Suprapubic skin (tissue), 4 donors: ENCODE data around the gene JMJD1C. TPM values are rescaled to one million over a fixed set of nuclear protein-coding genes. Genes with fewer than 3 reads are reported as not detected.

Experiments
- DNase-seq, 2 donors: peaks; one replicate each; pipeline ENCODE4 v3.0.0-alpha.2; 2019; ENCODE audit warnings: low spot score in 2 of 2
- H3K27ac ChIP-seq: fragments of 200-600 bp; sonication (generic); one replicate; pipeline ENCODE4 v1.5.1; 2019
- H3K27me3 ChIP-seq: fragments of 200-600 bp; sonication (generic); one replicate; pipeline ENCODE4 v1.5.1; 2019
- H3K36me3 ChIP-seq: fragments of 200-600 bp; sonication (generic); one replicate; pipeline ENCODE4 v1.5.1; 2019
- H3K4me1 ChIP-seq: fragments of 200-600 bp; sonication (generic); one replicate; pipeline ENCODE4 v1.5.1; 2019
- H3K4me3 ChIP-seq: fragments of 200-600 bp; sonication (generic); one replicate; pipeline ENCODE4 v1.5.1; 2019; ENCODE audit warnings: mild to moderate bottlenecking
- H3K9me3 ChIP-seq: fragments of 200-600 bp; sonication (generic); one replicate; pipeline ENCODE4 v1.5.1; 2019
- CTCF ChIP-seq, 2 donors: fragments of 200-600 bp in 1 of 2; fragments of 450-650 bp in 1 of 2; sonication (generic) in 1 of 2; IDR thresholded peaks; one replicate each; pipeline ENCODE4 v1.5.1; 2016 to 2019; ENCODE audit warnings: antibody characterized with exemption in 2 of 2, mild to moderate bottlenecking in 1 of 2, moderate library complexity in 1 of 2
- EP300 ChIP-seq: sonication (generic); formaldehyde crosslinking; IDR thresholded peaks from one replicate; pipeline ENCODE4 v1.6.1; 2017; ENCODE audit warnings: antibody characterized with exemption
- POLR2A ChIP-seq, 2 donors: fragments of 450-650 bp; IDR thresholded peaks; one replicate each; pipeline ENCODE4 v1.6.1; 2017; ENCODE audit warnings: antibody characterized with exemption in 2 of 2, mild to moderate bottlenecking in 2 of 2, moderate library complexity in 2 of 2
- POLR2AphosphoS5 ChIP-seq, 3 donors: sonication (generic); formaldehyde crosslinking; IDR thresholded peaks; one replicate each; pipeline ENCODE4 v1.6.1; 2017; ENCODE audit warnings: antibody characterized with exemption in 3 of 3
- WGBS: methylation state at CpG from one replicate; pipeline ENCODE4 v1.1.5; 2018; 5-methylcytosine and 5-hydroxymethylcytosine counted together
- total RNA-seq, 4 donors: library from RNA; depleted of rRNA; stranded (reverse); fragments of >200 nt; gene quantifications; one replicate each; pipeline ENCODE4 v1.1.0, GENCODE V29; 2016

Gene JMJD1C
- total RNA-seq, 4 donors from 2014 or later: 78.6 to 127 (median 97.5) TPM

GRCh38 chr10:63129888-63130287 lies 335.9 kb downstream of the JMJD1C start:
- H3K9me3 ChIP-seq: no peaks in the 10 kb centered on the region
- H3K36me3 ChIP-seq: no peaks in the 10 kb centered on the region
- H3K4me3 ChIP-seq: no peak overlapping the region
- H3K27me3 ChIP-seq: no peaks in the 10 kb centered on the region
- DNase-seq: no peak
- no peak overlapping the region for H3K27ac ChIP-seq
- 83% methylated on average over 6 of the region's 6 CpGs for WGBS
- peaks cover 15% of the 10 kb centered on the region for H3K4me1 ChIP-seq
- TF ChIP-seq CTCF (IDR thresholded peaks at IDR 0.05): no peak
- TF ChIP-seq EP300: no peak
- TF ChIP-seq POLR2AphosphoS5 (IDR thresholded peaks at IDR 0.05): no peak
- TF ChIP-seq POLR2A (IDR thresholded peaks at IDR 0.05): no peak

GRCh38 chr10:63128443-63128842 lies 337.3 kb downstream of the JMJD1C start:
- 49% methylated on average over 4 of the region's 4 CpGs for WGBS
- Histone ChIP-seq H3K9me3 (no peaks in the 10 kb centered on the region), H3K4me1 (peaks cover 4% of the 10 kb centered on the region), H3K36me3 (no peaks in the 10 kb centered on the region), H3K27ac (no peak overlapping the region), H3K27me3 (no peaks in the 10 kb centered on the region), H3K4me3 (no peak overlapping the region)
- TF ChIP-seq POLR2AphosphoS5 (IDR thresholded peaks at IDR 0.05): no peak
- TF ChIP-seq CTCF (IDR thresholded peaks at IDR 0.05): no peak
- no peak for TF ChIP-seq EP300
- TF ChIP-seq POLR2A (IDR thresholded peaks at IDR 0.05): no peak
- DNase-seq: no peak

GRCh38 chr10:63125459-63125858 lies 340.3 kb downstream of the JMJD1C start:
- no peaks in the 10 kb centered on the region for H3K27me3 ChIP-seq
- DNase-seq: no peak
- no peak overlapping the region for H3K27ac ChIP-seq
- no peaks in the 10 kb centered on the region for H3K4me1 ChIP-seq
- 74% methylated on average over 2 of the region's 2 CpGs for WGBS
- H3K9me3 ChIP-seq: no peaks in the 10 kb centered on the region
- TF ChIP-seq EP300 (no peak), POLR2AphosphoS5 (IDR thresholded peaks at IDR 0.05) (no peak), POLR2A (IDR thresholded peaks at IDR 0.05) (no peak), CTCF (IDR thresholded peaks at IDR 0.05) (no peak)
- H3K4me3 ChIP-seq: no peak overlapping the region
- no peaks in the 10 kb centered on the region for H3K36me3 ChIP-seq

GRCh38 chr10:63123727-63124362 lies 341.9 kb downstream of the JMJD1C start:
- Histone ChIP-seq H3K9me3 (no peaks in the 10 kb centered on the region), H3K27me3 (no peaks in the 10 kb centered on the region), H3K4me1 (no peaks in the 10 kb centered on the region), H3K4me3 (no peak overlapping the region), H3K27ac (no peak overlapping the region), H3K36me3 (no peaks in the 10 kb centered on the region)
- DNase-seq: no peak
- TF ChIP-seq POLR2A (IDR thresholded peaks at IDR 0.05) (no peak), POLR2AphosphoS5 (IDR thresholded peaks at IDR 0.05) (no peak)
- 80% methylated on average over 2 of the region's 2 CpGs for whole genome bisulfite sequencing

- no peaks in the 10 kb centered on the region for H3K36me3 ChIP-seq
- H3K4me1 ChIP-seq: peaks cover 8% of the 10 kb centered on the region
- DNase-seq: no peak
- no peak overlapping the region for H3K4me3 ChIP-seq
- no peaks in the 10 kb centered on the region for H3K9me3 ChIP-seq
- TF ChIP-seq POLR2A (IDR thresholded peaks at IDR 0.05) (no peak), EP300 (no peak), CTCF (IDR thresholded peaks at IDR 0.05) (no peak), POLR2AphosphoS5 (IDR thresholded peaks at IDR 0.05) (no peak)
- no peaks in the 10 kb centered on the region for H3K27me3 ChIP-seq
- no peak overlapping the region for H3K27ac ChIP-seq
Measured at GRCh38 chr10:63120554-63120953, 345.2 kb downstream of the JMJD1C start.

- H3K4me1 ChIP-seq: peaks cover 23% of the 10 kb centered on the region
- H3K4me3 ChIP-seq: no peak overlapping the region
- TF ChIP-seq CTCF (IDR thresholded peaks at IDR 0.05) (no peak), POLR2AphosphoS5 (IDR thresholded peaks at IDR 0.05) (no peak), POLR2A (IDR thresholded peaks at IDR 0.05) (no peak)
- DNase-seq: no peak
- H3K27me3 ChIP-seq: no peaks in the 10 kb centered on the region
- H3K27ac ChIP-seq: no peak overlapping the region
- no peaks in the 10 kb centered on the region for H3K36me3 ChIP-seq
- H3K9me3 ChIP-seq: no peaks in the 10 kb centered on the region
Measured at GRCh38 chr10:63119041-63119440, 346.7 kb downstream of the JMJD1C start.
